ENCODE results near the gene FN1.

- TF ChIP-seq CTCF (conservative IDR thresholded peaks at IDR 0.05) (no peak), ZFX (IDR thresholded peaks at IDR 0.05) (no peak)
Observed at GRCh38 chr2:215388002-215388728, 47.7 kb downstream of the FN1 start.

Measured in C4-2B (cell line).